GM23338 (cell line): ENCODE data around the gene ZNF112. TPM values are rescaled to one million over a fixed set of nuclear protein-coding genes. Genes with fewer than 3 reads are reported as not detected.

ENCODE experiments used
- ATAC-seq: fragments of 200-7000 bp; cut with Tn5 transposase; 3 replicates; pipeline ENCODE4 v1.9.1; 2020
- DNase-seq: peaks from one replicate; pipeline ENCODE4 v3.0.0-alpha.2; 2015; ENCODE audit warnings: low spot score
- H2AFZ ChIP-seq: fragments of 200-600 bp; sonication (generic); 2 replicates; pipeline ENCODE4 v1.8.0; 2016; ENCODE audit warnings: antibody characterized with exemption, mild to moderate bottlenecking, moderate library complexity
- H3F3A ChIP-seq: fragments of 200-600 bp; sonication (generic); replicated peaks from 2 replicates; pipeline ENCODE4 v1.8.0; 2017; ENCODE audit warnings: antibody characterized with exemption, mixed run types, low read depth
- H3K27ac ChIP-seq: fragments of 200-600 bp; sonication (generic); 2 replicates; pipeline ENCODE4 v1.6.1; 2016; ENCODE audit warnings: low read depth
- H3K27me3 ChIP-seq: fragments of 200-600 bp; sonication (generic); 2 replicates; pipeline ENCODE4 v1.8.0; 2016; ENCODE audit warnings: mild to moderate bottlenecking, mixed run types, moderate library complexity; ENCODE audit not compliant: insufficient read depth
- H3K36me3 ChIP-seq: fragments of 200-600 bp; sonication (generic); 2 replicates; pipeline ENCODE4 v1.8.0; 2016; ENCODE audit warnings: mild to moderate bottlenecking; ENCODE audit not compliant: insufficient read depth
- H3K4me1 ChIP-seq: fragments of 200-600 bp; sonication (generic); 2 replicates; pipeline ENCODE4 v1.8.0; 2016; ENCODE audit warnings: mild to moderate bottlenecking, moderate library complexity; ENCODE audit not compliant: insufficient read depth
- H3K4me2 ChIP-seq: fragments of 200-600 bp; sonication (generic); 2 replicates; pipeline ENCODE4 v1.7.1; 2017; ENCODE audit warnings: mixed run types
- H3K4me3 ChIP-seq: fragments of 200-600 bp; sonication (generic); 2 replicates; pipeline ENCODE4 v1.6.1; 2016; ENCODE audit warnings: mixed run types
- H3K79me2 ChIP-seq: fragments of 200-600 bp; sonication (generic); replicated peaks from 2 replicates; pipeline ENCODE4 v1.8.0; 2017; ENCODE audit warnings: mild to moderate bottlenecking; ENCODE audit not compliant: insufficient read depth
- H3K9me2 ChIP-seq: fragments of 200-600 bp; sonication (generic); 2 replicates; pipeline ENCODE4 v1.8.0; 2017; ENCODE audit not compliant: insufficient read depth
- H4K20me1 ChIP-seq: fragments of 200-600 bp; sonication (generic); replicated peaks from 2 replicates; pipeline ENCODE4 v1.8.0; 2017; ENCODE audit warnings: mild to moderate bottlenecking; ENCODE audit not compliant: insufficient read depth
- H3K27ac Mint-ChIP-seq: 2 replicates; pipeline ENCODE4 v1.8.0; 2020; ENCODE audit warnings: inconsistent platforms, mild to moderate bottlenecking, moderate library complexity, mixed read lengths
- H3K27me3 Mint-ChIP-seq: 3 replicates; pipeline ENCODE4 v1.8.0; 2022; ENCODE audit warnings: low read depth, mild to moderate bottlenecking, moderate library complexity, mixed read lengths, inconsistent platforms; ENCODE audit not compliant: insufficient read depth, poor library complexity
- H3K36me3 Mint-ChIP-seq: 3 replicates; pipeline ENCODE4 v1.8.0; 2021; ENCODE audit warnings: low read depth, mild to moderate bottlenecking, inconsistent platforms, moderate library complexity, mixed read lengths
- H3K4me1 Mint-ChIP-seq: 3 replicates; pipeline ENCODE4 v1.8.0; 2020; ENCODE audit warnings: mild to moderate bottlenecking, inconsistent platforms, mixed read lengths
- H3K4me3 Mint-ChIP-seq: 3 replicates; pipeline ENCODE4 v1.8.0; 2021; ENCODE audit warnings: moderate library complexity, mild to moderate bottlenecking, inconsistent platforms, mixed read lengths
- H3K9me3 Mint-ChIP-seq: 3 replicates; pipeline ENCODE4 v1.8.0; 2020; ENCODE audit warnings: moderate library complexity, mild to moderate bottlenecking, inconsistent platforms, mixed read lengths
- CREB1 ChIP-seq: fragments of 250-450 bp; sonication (Bioruptor Pico); IDR thresholded peaks from 2 replicates; pipeline ENCODE4 v1.5.0; 2020; ENCODE audit warnings: low read depth, mild to moderate bottlenecking, moderate library complexity
- EZH2 ChIP-seq: fragments of 200-600 bp; sonication (generic); IDR thresholded peaks from one replicate; pipeline ENCODE4 v1.8.0; 2017; ENCODE audit warnings: antibody characterized with exemption, mild to moderate bottlenecking, low read depth; ENCODE audit not compliant: unreplicated experiment
- EZH2phosphoT487 ChIP-seq: fragments of 200-600 bp; sonication (generic); IDR thresholded peaks from one replicate; pipeline ENCODE4 v1.8.1; 2018; ENCODE audit warnings: antibody characterized with exemption; ENCODE audit not compliant: unreplicated experiment
- JUNB ChIP-seq: IDR thresholded peaks from one replicate; pipeline ENCODE4 v1.6.1; 2016; ENCODE audit warnings: antibody characterized with exemption; ENCODE audit not compliant: unreplicated experiment
- NANOG ChIP-seq: IDR thresholded peaks from 2 replicates; pipeline ENCODE4 v1.6.1; 2016; ENCODE audit warnings: antibody characterized with exemption, borderline replicate concordance
- POLR2AphosphoS5 ChIP-seq: IDR thresholded peaks from 2 replicates; pipeline ENCODE4 v1.6.1; 2016; ENCODE audit warnings: antibody characterized with exemption, low read depth
- STAT1 ChIP-seq: IDR thresholded peaks from one replicate; pipeline ENCODE4 v1.6.1; 2016; ENCODE audit warnings: antibody characterized with exemption; ENCODE audit not compliant: unreplicated experiment
- ZNF114 ChIP-seq: fragments of 250-450 bp; sonication (Bioruptor Pico); IDR thresholded peaks from 2 replicates; pipeline ENCODE4 v1.5.0; 2020; ENCODE audit warnings: mild to moderate bottlenecking, moderate library complexity
- ZNF331 ChIP-seq: fragments of 250-450 bp; sonication (Bioruptor Pico); IDR thresholded peaks from 2 replicates; pipeline ENCODE4 v1.5.0; 2020; ENCODE audit warnings: low read depth, mild to moderate bottlenecking, moderate library complexity
- polyA plus RNA-seq: library from polyadenylated mRNA; unstranded; fragments of >200 nt; fragmentation: Nextera tagmentation; extraction: Ambion mirVana; gene quantifications from 2 replicates; pipeline ENCODE4 v1.2.1, GENCODE V29; 2016
- total RNA-seq: library from RNA; depleted of rRNA; stranded (reverse); fragments of >200 nt; shearing (Covaris generic); gene quantifications from 2 replicates; pipeline ENCODE4 v1.2.3, GENCODE V29; 2014
- TF ChIP-seq, protein P1 (sequence below): fragments of 250-450 bp; sonication (Bioruptor Pico); IDR thresholded peaks from 2 replicates; pipeline ENCODE4 v1.5.0; 2020; ENCODE audit warnings: mild to moderate bottlenecking, moderate library complexity
- TF ChIP-seq, protein P2 (sequence below): IDR thresholded peaks from 2 replicates; pipeline ENCODE4 v1.6.1; 2016; ENCODE audit warnings: antibody characterized with exemption
- TF ChIP-seq, protein P3 (sequence below), 2 experiments: fragments of 200-600 bp in 1 of 2; sonication (generic) in 1 of 2; conservative IDR thresholded peaks; 2 replicates each; pipeline versions ENCODE4 v1.5.1 to v1.6.1; 2016 to 2017; ENCODE audit warnings: antibody characterized with exemption in 2 of 2, low read depth in 2 of 2, mild to moderate bottlenecking in 2 of 2, moderate library complexity in 1 of 2
- TF ChIP-seq, protein P4 (sequence below): IDR thresholded peaks from one replicate; pipeline ENCODE4 v1.6.1; 2018; ENCODE audit warnings: antibody characterized with exemption; ENCODE audit not compliant: unreplicated experiment

ZNF112 gene
- total and polyA plus RNA-seq, 2 experiments from 2014 or later: 3.0 to 4.2 TPM

DNA sequence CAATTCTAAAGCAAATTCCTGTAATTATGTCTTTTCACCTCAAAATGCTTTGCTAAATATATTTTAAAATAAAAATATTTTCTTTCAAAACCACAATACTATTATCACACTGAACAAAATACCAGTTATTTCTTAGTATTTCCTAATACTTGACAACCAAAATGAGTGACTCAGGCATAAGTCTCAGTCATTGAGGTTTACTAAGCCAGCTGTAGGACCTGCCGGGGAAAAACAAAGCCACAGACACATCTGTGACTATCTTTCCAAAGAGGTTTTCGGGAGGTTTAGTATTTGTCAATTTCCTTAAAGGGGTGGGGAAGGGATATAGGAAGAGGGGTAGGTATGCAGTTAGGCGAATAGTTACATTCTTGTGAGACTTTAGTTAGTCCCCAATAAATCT, 48.5 kb downstream of the ZNF112 start (continued):
- TF ChIP-seq CREB1 (CRISPR knock-in tag): no peak

DNA sequence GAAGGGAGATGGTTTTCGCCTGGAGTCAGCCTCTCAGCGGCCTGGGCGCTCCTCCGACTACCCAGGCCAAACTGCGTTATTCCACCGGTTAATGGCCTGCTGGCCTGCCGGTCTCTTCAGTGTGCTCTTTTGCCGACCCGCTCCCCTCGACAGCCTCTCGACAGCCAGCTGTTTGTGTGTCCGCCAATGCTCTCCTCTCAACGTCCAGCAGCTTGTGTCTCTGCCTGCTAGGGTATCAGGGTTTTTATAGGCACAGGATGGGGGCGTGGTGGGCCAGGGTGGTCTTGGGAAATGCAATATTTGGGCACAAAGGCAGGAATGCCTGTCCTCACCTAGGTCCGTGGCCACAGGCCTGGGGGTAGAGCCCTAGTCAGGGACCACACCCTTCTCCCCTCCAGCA, 50.2 kb downstream of the ZNF112 start:
- Mint-ChIP-seq H3K36me3 (peaks cover 9% of the 10 kb centered on the region; the same call in 2 of the 3 replicates), H3K27ac (no peak overlapping the region)
- 0 out of 2 replicates have a peak, but pooled peaks cover 5% of the 10 kb centered on the region for H3K4me1 ChIP-seq

More for the DNA sequence above, 50.2 kb downstream of the ZNF112 start:
- Mint-ChIP-seq H3K4me3 (no peak overlapping the region), H3K9me3 (peaks cover 28% of the 10 kb centered on the region), H3K27me3 (no peaks in the 10 kb centered on the region), H3K4me1 (peaks cover 4% of the 10 kb centered on the region; the same call in 2 of the 3 replicates)
- Histone ChIP-seq H3K4me2 (no peak overlapping the region), H3K27me3 (no peaks in the 10 kb centered on the region), H4K20me1 (0 out of 2 replicates have a peak, but pooled peaks cover 3% of the 10 kb centered on the region), H2AFZ (no peak overlapping the region), H3K4me3 (no peak overlapping the region), H3K27ac (no peak overlapping the region), H3F3A (no peaks in the 10 kb centered on the region), H3K36me3 (no peaks in the 10 kb centered on the region; the same call in 1 of the 2 replicates), H3K9me2 (no peaks in the 10 kb centered on the region), H3K79me2 (no peaks in the 10 kb centered on the region)
- DNase-seq: no peak
- TF ChIP-seq NANOG: no peak
- TF ChIP-seq CREB1 (CRISPR knock-in tag): no peak
- TF ChIP-seq, protein P1, sequence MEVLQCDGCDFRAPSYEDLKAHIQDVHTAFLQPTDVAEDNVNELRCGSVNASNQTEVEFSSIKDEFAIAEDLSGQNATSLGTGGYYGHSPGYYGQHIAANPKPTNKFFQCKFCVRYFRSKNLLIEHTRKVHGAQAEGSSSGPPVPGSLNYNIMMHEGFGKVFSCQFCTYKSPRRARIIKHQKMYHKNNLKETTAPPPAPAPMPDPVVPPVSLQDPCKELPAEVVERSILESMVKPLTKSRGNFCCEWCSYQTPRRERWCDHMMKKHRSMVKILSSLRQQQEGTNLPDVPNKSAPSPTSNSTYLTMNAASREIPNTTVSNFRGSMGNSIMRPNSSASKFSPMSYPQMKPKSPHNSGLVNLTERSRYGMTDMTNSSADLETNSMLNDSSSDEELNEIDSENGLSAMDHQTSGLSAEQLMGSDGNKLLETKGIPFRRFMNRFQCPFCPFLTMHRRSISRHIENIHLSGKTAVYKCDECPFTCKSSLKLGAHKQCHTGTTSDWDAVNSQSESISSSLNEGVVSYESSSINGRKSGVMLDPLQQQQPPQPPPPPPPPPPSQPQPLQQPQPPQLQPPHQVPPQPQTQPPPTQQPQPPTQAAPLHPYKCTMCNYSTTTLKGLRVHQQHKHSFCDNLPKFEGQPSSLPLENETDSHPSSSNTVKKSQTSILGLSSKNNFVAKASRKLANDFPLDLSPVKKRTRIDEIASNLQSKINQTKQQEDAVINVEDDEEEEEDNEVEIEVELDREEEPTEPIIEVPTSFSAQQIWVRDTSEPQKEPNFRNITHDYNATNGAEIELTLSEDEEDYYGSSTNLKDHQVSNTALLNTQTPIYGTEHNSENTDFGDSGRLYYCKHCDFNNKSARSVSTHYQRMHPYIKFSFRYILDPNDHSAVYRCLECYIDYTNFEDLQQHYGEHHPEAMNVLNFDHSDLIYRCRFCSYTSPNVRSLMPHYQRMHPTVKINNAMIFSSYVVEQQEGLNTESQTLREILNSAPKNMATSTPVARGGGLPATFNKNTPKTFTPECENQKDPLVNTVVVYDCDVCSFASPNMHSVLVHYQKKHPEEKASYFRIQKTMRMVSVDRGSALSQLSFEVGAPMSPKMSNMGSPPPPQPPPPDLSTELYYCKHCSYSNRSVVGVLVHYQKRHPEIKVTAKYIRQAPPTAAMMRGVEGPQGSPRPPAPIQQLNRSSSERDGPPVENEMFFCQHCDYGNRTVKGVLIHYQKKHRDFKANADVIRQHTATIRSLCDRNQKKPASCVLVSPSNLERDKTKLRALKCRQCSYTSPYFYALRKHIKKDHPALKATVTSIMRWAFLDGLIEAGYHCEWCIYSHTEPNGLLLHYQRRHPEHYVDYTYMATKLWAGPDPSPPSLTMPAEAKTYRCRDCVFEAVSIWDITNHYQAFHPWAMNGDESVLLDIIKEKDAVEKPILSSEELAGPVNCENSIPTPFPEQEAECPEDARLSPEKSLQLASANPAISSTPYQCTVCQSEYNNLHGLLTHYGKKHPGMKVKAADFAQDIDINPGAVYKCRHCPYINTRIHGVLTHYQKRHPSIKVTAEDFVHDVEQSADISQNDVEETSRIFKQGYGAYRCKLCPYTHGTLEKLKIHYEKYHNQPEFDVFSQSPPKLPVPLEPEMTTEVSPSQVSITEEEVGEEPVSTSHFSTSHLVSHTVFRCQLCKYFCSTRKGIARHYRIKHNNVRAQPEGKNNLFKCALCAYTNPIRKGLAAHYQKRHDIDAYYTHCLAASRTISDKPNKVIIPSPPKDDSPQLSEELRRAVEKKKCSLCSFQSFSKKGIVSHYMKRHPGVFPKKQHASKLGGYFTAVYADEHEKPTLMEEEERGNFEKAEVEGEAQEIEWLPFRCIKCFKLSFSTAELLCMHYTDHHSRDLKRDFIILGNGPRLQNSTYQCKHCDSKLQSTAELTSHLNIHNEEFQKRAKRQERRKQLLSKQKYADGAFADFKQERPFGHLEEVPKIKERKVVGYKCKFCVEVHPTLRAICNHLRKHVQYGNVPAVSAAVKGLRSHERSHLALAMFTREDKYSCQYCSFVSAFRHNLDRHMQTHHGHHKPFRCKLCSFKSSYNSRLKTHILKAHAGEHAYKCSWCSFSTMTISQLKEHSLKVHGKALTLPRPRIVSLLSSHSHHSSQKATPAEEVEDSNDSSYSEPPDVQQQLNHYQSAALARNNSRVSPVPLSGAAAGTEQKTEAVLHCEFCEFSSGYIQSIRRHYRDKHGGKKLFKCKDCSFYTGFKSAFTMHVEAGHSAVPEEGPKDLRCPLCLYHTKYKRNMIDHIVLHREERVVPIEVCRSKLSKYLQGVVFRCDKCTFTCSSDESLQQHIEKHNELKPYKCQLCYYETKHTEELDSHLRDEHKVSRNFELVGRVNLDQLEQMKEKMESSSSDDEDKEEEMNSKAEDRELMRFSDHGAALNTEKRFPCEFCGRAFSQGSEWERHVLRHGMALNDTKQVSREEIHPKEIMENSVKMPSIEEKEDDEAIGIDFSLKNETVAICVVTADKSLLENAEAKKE (CRISPR knock-in tag): no peak
- no peak for TF ChIP-seq JUNB
- no peak for TF ChIP-seq EZH2phosphoT487
- TF ChIP-seq, protein P2, sequence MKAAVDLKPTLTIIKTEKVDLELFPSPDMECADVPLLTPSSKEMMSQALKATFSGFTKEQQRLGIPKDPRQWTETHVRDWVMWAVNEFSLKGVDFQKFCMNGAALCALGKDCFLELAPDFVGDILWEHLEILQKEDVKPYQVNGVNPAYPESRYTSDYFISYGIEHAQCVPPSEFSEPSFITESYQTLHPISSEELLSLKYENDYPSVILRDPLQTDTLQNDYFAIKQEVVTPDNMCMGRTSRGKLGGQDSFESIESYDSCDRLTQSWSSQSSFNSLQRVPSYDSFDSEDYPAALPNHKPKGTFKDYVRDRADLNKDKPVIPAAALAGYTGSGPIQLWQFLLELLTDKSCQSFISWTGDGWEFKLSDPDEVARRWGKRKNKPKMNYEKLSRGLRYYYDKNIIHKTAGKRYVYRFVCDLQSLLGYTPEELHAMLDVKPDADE: no peak
- TF ChIP-seq ZNF331 (CRISPR knock-in tag): no peak
- no peak for TF ChIP-seq STAT1
- TF ChIP-seq, protein P3, sequence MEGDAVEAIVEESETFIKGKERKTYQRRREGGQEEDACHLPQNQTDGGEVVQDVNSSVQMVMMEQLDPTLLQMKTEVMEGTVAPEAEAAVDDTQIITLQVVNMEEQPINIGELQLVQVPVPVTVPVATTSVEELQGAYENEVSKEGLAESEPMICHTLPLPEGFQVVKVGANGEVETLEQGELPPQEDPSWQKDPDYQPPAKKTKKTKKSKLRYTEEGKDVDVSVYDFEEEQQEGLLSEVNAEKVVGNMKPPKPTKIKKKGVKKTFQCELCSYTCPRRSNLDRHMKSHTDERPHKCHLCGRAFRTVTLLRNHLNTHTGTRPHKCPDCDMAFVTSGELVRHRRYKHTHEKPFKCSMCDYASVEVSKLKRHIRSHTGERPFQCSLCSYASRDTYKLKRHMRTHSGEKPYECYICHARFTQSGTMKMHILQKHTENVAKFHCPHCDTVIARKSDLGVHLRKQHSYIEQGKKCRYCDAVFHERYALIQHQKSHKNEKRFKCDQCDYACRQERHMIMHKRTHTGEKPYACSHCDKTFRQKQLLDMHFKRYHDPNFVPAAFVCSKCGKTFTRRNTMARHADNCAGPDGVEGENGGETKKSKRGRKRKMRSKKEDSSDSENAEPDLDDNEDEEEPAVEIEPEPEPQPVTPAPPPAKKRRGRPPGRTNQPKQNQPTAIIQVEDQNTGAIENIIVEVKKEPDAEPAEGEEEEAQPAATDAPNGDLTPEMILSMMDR (conservative IDR thresholded peaks at IDR 0.05; ENCODE audit: low read depth in 2 of 2): no peak
- no peak for TF ChIP-seq ZNF114 (CRISPR knock-in tag)
- TF ChIP-seq, protein P4, sequence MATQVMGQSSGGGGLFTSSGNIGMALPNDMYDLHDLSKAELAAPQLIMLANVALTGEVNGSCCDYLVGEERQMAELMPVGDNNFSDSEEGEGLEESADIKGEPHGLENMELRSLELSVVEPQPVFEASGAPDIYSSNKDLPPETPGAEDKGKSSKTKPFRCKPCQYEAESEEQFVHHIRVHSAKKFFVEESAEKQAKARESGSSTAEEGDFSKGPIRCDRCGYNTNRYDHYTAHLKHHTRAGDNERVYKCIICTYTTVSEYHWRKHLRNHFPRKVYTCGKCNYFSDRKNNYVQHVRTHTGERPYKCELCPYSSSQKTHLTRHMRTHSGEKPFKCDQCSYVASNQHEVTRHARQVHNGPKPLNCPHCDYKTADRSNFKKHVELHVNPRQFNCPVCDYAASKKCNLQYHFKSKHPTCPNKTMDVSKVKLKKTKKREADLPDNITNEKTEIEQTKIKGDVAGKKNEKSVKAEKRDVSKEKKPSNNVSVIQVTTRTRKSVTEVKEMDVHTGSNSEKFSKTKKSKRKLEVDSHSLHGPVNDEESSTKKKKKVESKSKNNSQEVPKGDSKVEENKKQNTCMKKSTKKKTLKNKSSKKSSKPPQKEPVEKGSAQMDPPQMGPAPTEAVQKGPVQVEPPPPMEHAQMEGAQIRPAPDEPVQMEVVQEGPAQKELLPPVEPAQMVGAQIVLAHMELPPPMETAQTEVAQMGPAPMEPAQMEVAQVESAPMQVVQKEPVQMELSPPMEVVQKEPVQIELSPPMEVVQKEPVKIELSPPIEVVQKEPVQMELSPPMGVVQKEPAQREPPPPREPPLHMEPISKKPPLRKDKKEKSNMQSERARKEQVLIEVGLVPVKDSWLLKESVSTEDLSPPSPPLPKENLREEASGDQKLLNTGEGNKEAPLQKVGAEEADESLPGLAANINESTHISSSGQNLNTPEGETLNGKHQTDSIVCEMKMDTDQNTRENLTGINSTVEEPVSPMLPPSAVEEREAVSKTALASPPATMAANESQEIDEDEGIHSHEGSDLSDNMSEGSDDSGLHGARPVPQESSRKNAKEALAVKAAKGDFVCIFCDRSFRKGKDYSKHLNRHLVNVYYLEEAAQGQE: no peak
- TF ChIP-seq EZH2: no peak
- no peak for TF ChIP-seq POLR2AphosphoS5
- ATAC-seq: no peak
